GM23248 (cell line): Measurements from ENCODE around the gene MRPL18. TPM values are rescaled to one million over a fixed set of nuclear protein-coding genes. Genes with fewer than 3 reads are reported as not detected.

ENCODE experiments used
- DNase-seq: peaks from one replicate; pipeline ENCODE4 v3.0.0-alpha.2; 2015
- H2AFZ ChIP-seq: fragments of 200-600 bp; sonication (generic); 2 replicates; pipeline ENCODE4 v1.6.1; 2016; ENCODE audit warnings: antibody characterized with exemption
- H3F3A ChIP-seq: fragments of 200-600 bp; sonication (generic); 2 replicates; pipeline ENCODE4 v1.6.1; 2016; ENCODE audit warnings: mild to moderate bottlenecking, antibody characterized with exemption, mixed run types; ENCODE audit not compliant: insufficient read depth
- H3K27ac ChIP-seq: fragments of 200-600 bp; sonication (generic); 2 replicates; pipeline ENCODE4 v1.5.1; 2016; ENCODE audit warnings: mild to moderate bottlenecking
- H3K27me3 ChIP-seq: fragments of 200-600 bp; sonication (generic); replicated peaks from 2 replicates; pipeline ENCODE4 v1.6.1; 2016; ENCODE audit warnings: mild to moderate bottlenecking; ENCODE audit not compliant: insufficient read depth
- H3K36me3 ChIP-seq: fragments of 200-600 bp; sonication (generic); 2 replicates; pipeline ENCODE4 v1.6.1; 2016; ENCODE audit warnings: low read depth, mild to moderate bottlenecking
- H3K4me1 ChIP-seq: fragments of 200-600 bp; sonication (generic); 2 replicates; pipeline ENCODE4 v1.6.1; 2016; ENCODE audit warnings: mild to moderate bottlenecking; ENCODE audit not compliant: insufficient read depth
- H3K4me2 ChIP-seq: fragments of 200-600 bp; sonication (generic); one replicate; pipeline ENCODE4 v1.6.1; 2016; ENCODE audit warnings: mild to moderate bottlenecking; ENCODE audit not compliant: unreplicated experiment
- H3K4me3 ChIP-seq: fragments of 200-600 bp; sonication (generic); 2 replicates; pipeline ENCODE4 v1.5.1; 2016; ENCODE audit warnings: mild to moderate bottlenecking
- H3K79me2 ChIP-seq: fragments of 200-600 bp; sonication (generic); 2 replicates; pipeline ENCODE4 v1.6.1; 2016; ENCODE audit warnings: mild to moderate bottlenecking; ENCODE audit not compliant: insufficient read depth
- H3K9ac ChIP-seq: fragments of 200-600 bp; sonication (generic); 2 replicates; pipeline ENCODE4 v1.6.1; 2016; ENCODE audit warnings: mild to moderate bottlenecking
- H3K9me2 ChIP-seq: fragments of 200-600 bp; sonication (generic); 2 replicates; pipeline ENCODE4 v1.6.1; 2016; ENCODE audit warnings: mixed run types, mild to moderate bottlenecking, moderate library complexity; ENCODE audit not compliant: insufficient read depth
- H3K9me3 ChIP-seq: fragments of 200-600 bp; sonication (generic); one replicate; pipeline ENCODE4 v1.6.1; 2017; ENCODE audit warnings: low read depth
- H4K20me1 ChIP-seq: fragments of 200-600 bp; sonication (generic); 2 replicates; pipeline ENCODE4 v1.6.0; 2016; ENCODE audit not compliant: insufficient read depth
- EZH2 ChIP-seq: fragments of 200-600 bp; sonication (generic); IDR thresholded peaks from 2 replicates; pipeline ENCODE4 v1.6.1; 2018; ENCODE audit warnings: antibody characterized with exemption, mild to moderate bottlenecking; ENCODE audit not compliant: insufficient read depth, poor library complexity, severe bottlenecking
- EZH2phosphoT487 ChIP-seq: fragments of 200-600 bp; sonication (generic); IDR thresholded peaks from 2 replicates; pipeline ENCODE4 v1.6.1; 2018; ENCODE audit warnings: antibody characterized with exemption, moderate library complexity, mild to moderate bottlenecking, low read depth; ENCODE audit not compliant: insufficient read depth
- WGBS, 2 experiments: methylation state at CpG; one replicate each; pipeline ENCODE4 v1.1.6; 2015 to 2017; ENCODE audit warnings: low lambda C conversion rate in 2 of 2, low coverage in 1 of 2; ENCODE audit errors: missing lambda C conversion rate in 2 of 2; 5-methylcytosine and 5-hydroxymethylcytosine counted together
- in situ Hi-C: fragments of 300-500 bp; cut with MboI; formaldehyde crosslinking; loops from 2 replicates; pipeline ENCODE4 v1.15.0; 2020
- polyA plus RNA-seq: library from polyadenylated mRNA; unstranded; fragments of >200 nt; fragmentation: Nextera tagmentation; extraction: Ambion mirVana; gene quantifications from 2 replicates; pipeline ENCODE4 v1.2.1, GENCODE V29; 2016
- total RNA-seq: library from RNA; depleted of rRNA; stranded (reverse); fragments of >200 nt; shearing (Covaris generic); gene quantifications from 2 replicates; pipeline ENCODE4 v1.2.3, GENCODE V29; 2014

The MRPL18 gene
- total and polyA plus RNA-seq, 2 experiments from 2014 or later: 91.3 to 110 TPM

- no peak overlapping the region for H3K4me3 ChIP-seq
- no peaks in the 10 kb centered on the region for H3F3A ChIP-seq
- in situ Hi-C loops: no loop called here
- H3K9me2 ChIP-seq: no peaks in the 10 kb centered on the region
- H3K79me2 ChIP-seq: no peaks in the 10 kb centered on the region
- H4K20me1 ChIP-seq: no peaks in the 10 kb centered on the region
- H3K27ac ChIP-seq: no peak overlapping the region
- DNase-seq: peak; percentile 14
- no peaks in the 10 kb centered on the region for H3K9me3 ChIP-seq
- no peak for TF ChIP-seq EZH2
- TF ChIP-seq EZH2phosphoT487: no peak
- no peaks in the 10 kb centered on the region for H3K27me3 ChIP-seq
- H3K4me1 ChIP-seq: no peaks in the 10 kb centered on the region
- no peaks in the 10 kb centered on the region for H3K36me3 ChIP-seq
- no peak overlapping the region for H3K9ac ChIP-seq
- no peak overlapping the region for H3K4me2 ChIP-seq
- 43 to 45% methylated on average over 7 of the region's 7 CpGs for WGBS, 2 experiments
- H2AFZ ChIP-seq: no peak overlapping the region
Measured at GRCh38 chr6:159828074-159828473, 37.8 kb downstream of the MRPL18 start.

- no peak overlapping the region for H3K9ac ChIP-seq
- H3K27me3 ChIP-seq: no peaks in the 10 kb centered on the region
- TF ChIP-seq EZH2phosphoT487 (no peak), EZH2 (no peak)
- no peak overlapping the region for H2AFZ ChIP-seq
- no peaks in the 10 kb centered on the region for H3K36me3 ChIP-seq
- H3F3A ChIP-seq: no peaks in the 10 kb centered on the region
- in situ Hi-C loops: no loop called here
- H3K27ac ChIP-seq: no peak overlapping the region
- H3K4me3 ChIP-seq: no peak overlapping the region
- no peak overlapping the region for H3K4me2 ChIP-seq
- no peaks in the 10 kb centered on the region for H3K4me1 ChIP-seq
- WGBS, 2 experiments: 82 to 86% methylated on average over 4 of the region's 4 CpGs
- H3K9me2 ChIP-seq: no peaks in the 10 kb centered on the region
- no peaks in the 10 kb centered on the region for H4K20me1 ChIP-seq
- H3K79me2 ChIP-seq: no peaks in the 10 kb centered on the region
- DNase-seq: no peak
- no peaks in the 10 kb centered on the region for H3K9me3 ChIP-seq
Measured at GRCh38 chr6:159829526-159829925, 39.3 kb downstream of the MRPL18 start.

GRCh38 chr6:159830501-159831372, 40.5 kb downstream of the MRPL18 start:
- no peaks in the 10 kb centered on the region for H3K9me2 ChIP-seq
- TF ChIP-seq EZH2: no peak
- no peak for TF ChIP-seq EZH2phosphoT487
- in situ Hi-C loops: no loop called here
- no peak overlapping the region for H3K27ac ChIP-seq
- no peak overlapping the region for H2AFZ ChIP-seq
- no peaks in the 10 kb centered on the region for H3K36me3 ChIP-seq
- no peak overlapping the region for H3K4me2 ChIP-seq
- H3K9ac ChIP-seq: no peak overlapping the region
- H4K20me1 ChIP-seq: no peaks in the 10 kb centered on the region
- no peaks in the 10 kb centered on the region for H3K9me3 ChIP-seq
- no peak overlapping the region for H3K4me3 ChIP-seq
- H3K79me2 ChIP-seq: no peaks in the 10 kb centered on the region
- WGBS, 2 experiments: 76 to 77% methylated on average over 11 of the region's 11 CpGs
- H3K4me1 ChIP-seq: no peaks in the 10 kb centered on the region
- no peaks in the 10 kb centered on the region for H3F3A ChIP-seq
- no peak for DNase-seq
- H3K27me3 ChIP-seq: no peaks in the 10 kb centered on the region

- no peak for DNase-seq
- Histone ChIP-seq H3K9ac (no peak overlapping the region), H3K4me1 (no peaks in the 10 kb centered on the region), H3K27me3 (no peaks in the 10 kb centered on the region), H3K4me3 (no peak overlapping the region), H3K79me2 (no peaks in the 10 kb centered on the region), H3K4me2 (no peak overlapping the region), H4K20me1 (no peaks in the 10 kb centered on the region), H3F3A (no peaks in the 10 kb centered on the region), H3K27ac (no peak overlapping the region), H2AFZ (no peak overlapping the region), H3K9me3 (no peaks in the 10 kb centered on the region), H3K9me2 (no peaks in the 10 kb centered on the region), H3K36me3 (no peaks in the 10 kb centered on the region)
- no peak for TF ChIP-seq EZH2
- no peak for TF ChIP-seq EZH2phosphoT487
- 79 to 85% methylated on average over 4 of the region's 4 CpGs for WGBS, 2 experiments
- in situ Hi-C loops: no loop called here
Measured at GRCh38 chr6:159831373-159831679, 41.1 kb downstream of the MRPL18 start.
